ENCODE measurements around the gene ESF1. TPM values are rescaled to one million over a fixed set of nuclear protein-coding genes. Genes with fewer than 3 reads are reported as not detected.

ESF1 gene
- total and polyA plus RNA-seq, 2 of the 8 experiments (the other 6 are each of a cell fraction or from before 2014, with no cell fraction given): 1.1 to 32.9 TPM

DNA sequence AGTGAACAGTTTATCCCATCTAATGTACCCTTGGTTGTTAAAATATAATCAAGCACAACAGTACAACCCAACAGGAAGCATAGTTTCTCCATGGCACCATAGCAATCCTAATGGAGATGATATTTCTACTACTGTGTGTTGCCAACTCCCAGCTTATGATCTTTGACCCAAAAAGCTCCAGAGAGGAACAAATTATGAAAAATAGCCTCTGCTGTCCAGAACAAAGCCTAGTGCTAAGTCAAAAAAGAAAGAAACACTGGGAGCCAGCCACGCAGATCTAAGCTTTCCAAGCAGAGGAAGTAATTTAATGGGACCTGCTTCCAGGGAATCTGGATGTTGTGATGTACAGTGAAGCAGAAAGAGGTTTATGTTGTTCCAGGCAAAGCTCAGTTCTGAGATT lies 93.8 kb downstream of the ESF1 start:
- Histone ChIP-seq H3K18ac (ENCODE audit: extremely low read depth, low read length) (no peak overlapping the region), H3K23ac (ENCODE audit: insufficient read length) (no peak overlapping the region), H3K79me2 (ENCODE audit: control insufficient read depth in 1 of 2, insufficient read depth in 2 of 2, low read length in 2 of 2) (no peaks in the 10 kb centered on the region), H3K4me3 (ENCODE audit: extremely low read depth in 1 of 4, insufficient read depth in 2 of 4, low read depth in 3 of 4, low read length in 4 of 4) (no peak overlapping the region), H4K91ac (replicated peaks; ENCODE audit: insufficient read length, low read length) (no peak overlapping the region), H3K4ac (replicated peaks; ENCODE audit: insufficient read length, low read depth, low read length) (no peak overlapping the region), H4K20me1 (replicated peaks in 1 of 2; ENCODE audit: control insufficient read depth in 1 of 2, insufficient read depth in 2 of 2, low read length in 2 of 2) (no peaks in the 10 kb centered on the region), H3K36me3 (ENCODE audit: control insufficient read depth in 2 of 4, insufficient read depth in 4 of 4, low read length in 3 of 4) (no peaks in the 10 kb centered on the region), H3K14ac (ENCODE audit: insufficient read length) (no peak overlapping the region), H4K8ac (ENCODE audit: extremely low read depth, insufficient read depth, low read length) (no peak overlapping the region), H3K23me2 (ENCODE audit: low read depth, low read length) (no peaks in the 10 kb centered on the region), H3K4me1 (replicated peaks in 1 of 4; ENCODE audit: control insufficient read depth in 3 of 4, insufficient read depth in 4 of 4, low read length in 3 of 4) (no peaks in the 10 kb centered on the region), H2BK12ac (ENCODE audit: low read depth, low read length) (no peak overlapping the region), H3K79me1 (ENCODE audit: low read depth, low read length) (no peaks in the 10 kb centered on the region), H3K27ac (ENCODE audit: low read depth, low read length) (no peak overlapping the region), H2BK15ac (ENCODE audit: low read length) (no peak overlapping the region), H3K27me3 (replicated peaks in 1 of 4; ENCODE audit: control insufficient read depth in 3 of 4, extremely low read depth in 1 of 4, insufficient read depth in 3 of 4, low read length in 3 of 4) (no peaks in the 10 kb centered on the region), H2BK120ac (replicated peaks; ENCODE audit: low read depth, low read length) (no peak overlapping the region), H2AK5ac (ENCODE audit: low read depth, low read length) (no peak overlapping the region), H2BK5ac (ENCODE audit: low read depth, low read length) (no peak overlapping the region), H4K5ac (ENCODE audit: insufficient read length, low read depth, low read length) (no peak overlapping the region), H3K9me3 (ENCODE audit: insufficient read depth in 2 of 2, low read depth in 1 of 2, low read length in 1 of 2) (no peaks in the 10 kb centered on the region), H3K56ac (replicated peaks; ENCODE audit: insufficient read length, low read depth, low read length) (no peak overlapping the region), H3K4me2 (ENCODE audit: insufficient read depth in 1 of 2, low read depth in 2 of 2, low read length in 2 of 2) (no peak overlapping the region), H2BK20ac (ENCODE audit: low read length) (no peak overlapping the region), H3K9ac (replicated peaks in 1 of 4; ENCODE audit: extremely low read depth in 1 of 4, low read depth in 3 of 4, low read length in 3 of 4) (no peak overlapping the region), H2AFZ (ENCODE audit: low read length) (no peak overlapping the region)
- POLR2A ChIA-PET (ENCODE audit: partially characterized antibody): no interaction called here
- WGBS, 2 experiments (ENCODE audit: extremely low coverage in 1 of 2, insufficient coverage in 1 of 2, insufficient read length in 1 of 2, insufficient replicate concordance in 2 of 2, low coverage in 1 of 2, low lambda C conversion rate in 2 of 2, missing lambda C conversion rate in 1 of 2): 93% methylated on average over 1 of the region's 1 CpG; no CpG with 5 or more reads in 1 of the 2 experiments
- no peak for FAIRE-seq
- CTCF ChIA-PET (ENCODE audit: partially characterized antibody): interaction anchor here (0.6 to 1.8 kb wide), 3 partner anchors 9 to 80 kb away, joined by 3 to 8 read pairs (median 4); no protein-coding TSS in a partner anchor
- DNase-seq (ENCODE audit: low read depth in 1 of 2, low spot score in 2 of 2): no peak
- TF ChIP-seq POLR2AphosphoS5 (IDR thresholded peaks at IDR 0.05; ENCODE audit: low read depth, low read length): no peak
- no peak for TF ChIP-seq HDAC2 (IDR thresholded peaks at IDR 0.05; ENCODE audit: borderline replicate concordance in 1 of 2, low read depth in 2 of 2, low read length in 2 of 2)
- TF ChIP-seq KDM4A (IDR thresholded peaks at IDR 0.05; ENCODE audit: low read depth, low read length, severe bottlenecking): no peak
- TF ChIP-seq JUND (IDR thresholded peaks at IDR 0.05; ENCODE audit: low read length): no peak
- TF ChIP-seq SP2 (IDR thresholded peaks at IDR 0.05; ENCODE audit: low read length): no peak
- TF ChIP-seq CTCF (IDR thresholded peaks at IDR 0.05; ENCODE audit: control extremely low read depth in 1 of 3, insufficient read depth in 1 of 3, low read depth in 1 of 3, low read length in 3 of 3): no peak
- TF ChIP-seq GABPA (IDR thresholded peaks at IDR 0.05; ENCODE audit: borderline replicate concordance, insufficient read depth, low read length): no peak
- TF ChIP-seq MAFK (IDR thresholded peaks at IDR 0.05; ENCODE audit: low read depth, low read length): no peak
- TF ChIP-seq ATF2 (IDR thresholded peaks at IDR 0.05; ENCODE audit: low read length): no peak
- no peak for TF ChIP-seq EZH2 (IDR thresholded peaks at IDR 0.05; ENCODE audit: low read depth, low read length, severe bottlenecking)

All from H1 (cell line).